KMS-11 (cell line): Measurements from ENCODE around the gene ZNF70.

Source experiments
- H2AFZ ChIP-seq: fragments of 200-600 bp; sonication (generic); 2 replicates; pipeline ENCODE4 v1.6.1; 2016; ENCODE audit warnings: antibody characterized with exemption, mixed run types, low read depth
- H3K27ac ChIP-seq: fragments of 200-600 bp; sonication (generic); 2 replicates; pipeline ENCODE4 v1.6.1; 2016; ENCODE audit warnings: mild to moderate bottlenecking, mixed run types
- H3K27me3 ChIP-seq: fragments of 200-600 bp; sonication (generic); 2 replicates; pipeline ENCODE4 v1.6.1; 2017; ENCODE audit warnings: mild to moderate bottlenecking, low read depth, mixed run types, moderate library complexity; ENCODE audit not compliant: insufficient read depth
- H3K36me3 ChIP-seq: fragments of 200-600 bp; sonication (generic); 2 replicates; pipeline ENCODE4 v1.6.1; 2017; ENCODE audit warnings: mild to moderate bottlenecking, mixed run types; ENCODE audit not compliant: insufficient read depth
- H3K4me1 ChIP-seq: fragments of 200-600 bp; sonication (generic); 2 replicates; pipeline ENCODE4 v1.6.1; 2016; ENCODE audit warnings: mild to moderate bottlenecking, low read depth, mixed run types; ENCODE audit not compliant: poor library complexity, severe bottlenecking
- H3K4me2 ChIP-seq: fragments of 200-600 bp; sonication (generic); 2 replicates; pipeline ENCODE4 v1.7.0; 2016; ENCODE audit warnings: mild to moderate bottlenecking, mixed run types
- H3K4me3 ChIP-seq: fragments of 200-600 bp; sonication (generic); IDR thresholded peaks from 2 replicates; pipeline ENCODE4 v1.6.1; 2017; ENCODE audit warnings: low read depth, low read length, mixed read lengths; ENCODE audit not compliant: insufficient read depth
- H3K79me2 ChIP-seq: fragments of 200-600 bp; sonication (generic); 2 replicates; pipeline ENCODE4 v1.6.1; 2016; ENCODE audit warnings: low read depth, mixed run types; ENCODE audit not compliant: insufficient read depth
- H3K9ac ChIP-seq: fragments of 200-600 bp; sonication (generic); 2 replicates; pipeline ENCODE4 v1.6.1; 2016; ENCODE audit warnings: mild to moderate bottlenecking, mixed run types
- H4K20me1 ChIP-seq: fragments of 200-600 bp; sonication (generic); 2 replicates; pipeline ENCODE4 v1.6.1; 2016; ENCODE audit warnings: mild to moderate bottlenecking, mixed run types; ENCODE audit not compliant: insufficient read depth
- CTCF ChIP-seq: fragments of 200-600 bp; sonication (generic); conservative IDR thresholded peaks from 2 replicates; pipeline ENCODE4 v1.6.1; 2017; ENCODE audit warnings: low read depth, mild to moderate bottlenecking, antibody characterized with exemption, low read length, moderate library complexity, mixed read lengths

The ZNF70 gene

GRCh38 chr22:23774114-23774921 is 23.4 kb upstream of the ZNF70 start:
- H3K9ac ChIP-seq = no peak overlapping the region
- no peak overlapping the region for H3K27ac ChIP-seq
- no peak overlapping the region for H3K4me2 ChIP-seq
- H3K27me3 ChIP-seq = no peaks in the 10 kb centered on the region
- TF ChIP-seq CTCF = no peak
- no peaks in the 10 kb centered on the region for H3K79me2 ChIP-seq
- H2AFZ ChIP-seq = no peak overlapping the region
- no peaks in the 10 kb centered on the region for H3K36me3 ChIP-seq
- H3K4me1 ChIP-seq = peaks cover 39% of the 10 kb centered on the region
- H3K4me3 ChIP-seq = no peak overlapping the region
- no peaks in the 10 kb centered on the region for H4K20me1 ChIP-seq

- no peaks in the 10 kb centered on the region for H3K36me3 ChIP-seq
- H3K4me1 ChIP-seq = peaks cover 45% of the 10 kb centered on the region
- H3K79me2 ChIP-seq = no peaks in the 10 kb centered on the region
- TF ChIP-seq CTCF = no peak
- no peaks in the 10 kb centered on the region for H4K20me1 ChIP-seq
- H2AFZ ChIP-seq = no peak overlapping the region
- no peak overlapping the region for H3K9ac ChIP-seq
- H3K4me3 ChIP-seq = no peak overlapping the region
- peak overlapping the region; percentile 90 for H3K4me2 ChIP-seq
- no peak overlapping the region for H3K27ac ChIP-seq
- no peaks in the 10 kb centered on the region for H3K27me3 ChIP-seq
Measured at GRCh38 chr22:23773483-23774113, 22.7 kb upstream of the ZNF70 start.

GRCh38 chr22:23772649-23773473 is 21.9 kb upstream of the ZNF70 start, which contains the start of gene MMP11:
TSS of gene MMP11 (plus strand) at chr22:23772849. CDS start at chr22:23772871, 22 bp downstream.
- Histone ChIP-seq H3K79me2 (no peaks in the 10 kb centered on the region), H3K9ac (no peak within 1 kb of the TSS), H3K36me3 (no peaks in the 10 kb centered on the region), H3K27ac (no peak within 1 kb of the TSS), H3K27me3 (no peaks in the 10 kb centered on the region), H2AFZ (peak within 1 kb of the TSS; percentile 73), H3K4me3 (no peak within 1 kb of the TSS), H4K20me1 (no peaks in the 10 kb centered on the region), H3K4me2 (peak within 1 kb of the TSS; percentile 90), H3K4me1 (peaks cover 49% of the 10 kb centered on the region)
- TF ChIP-seq CTCF = no peak

GRCh38 chr22:23772315-23772648 is 21.4 kb upstream of the ZNF70 start:
- no peak overlapping the region for H3K4me3 ChIP-seq
- no peak overlapping the region for H3K27ac ChIP-seq
- no peaks in the 10 kb centered on the region for H3K36me3 ChIP-seq
- peaks cover 49% of the 10 kb centered on the region for H3K4me1 ChIP-seq
- H3K4me2 ChIP-seq = peak overlapping the region; percentile 76
- H3K79me2 ChIP-seq = peaks cover 1% of the 10 kb centered on the region
- H3K9ac ChIP-seq = no peak overlapping the region
- H3K27me3 ChIP-seq = no peaks in the 10 kb centered on the region
- no peak for TF ChIP-seq CTCF
- H4K20me1 ChIP-seq = no peaks in the 10 kb centered on the region
- peak overlapping the region; percentile 73 for H2AFZ ChIP-seq
